Sciatic nerve (tissue), 2 donors: ENCODE measurements around the gene NAT9. TPM values are rescaled to one million over a fixed set of nuclear protein-coding genes. Genes with fewer than 3 reads are reported as not detected.
A peak's percentile ranks its signal among the peaks of the same experiment; 100 is the strongest.

ENCODE experiments used
- ATAC-seq: fragments of 200-7000 bp; cut with Tn5 transposase; one replicate; pipeline ENCODE4 v1.9.1; 2020; ENCODE audit warnings: mild to moderate bottlenecking, moderate library complexity
- DNase-seq: peaks from one replicate; pipeline ENCODE4 v3.0.0-alpha.2; 2020; ENCODE audit warnings: low spot score
- intact Hi-C: fragments of 100-400 bp; cut with DNase I; formaldehyde crosslinking; loops from one replicate; pipeline ENCODE4 v1.14.2; 2022
- total RNA-seq: library from RNA; stranded (reverse); fragmentation: NEBNext Ultra II Directional; extraction: Animal tissue kit (Norgen Biotek cat#: 25700); gene quantifications from one replicate; pipeline ENCODE4 v1.2.1, GENCODE V29; 2021
- donor health status: DM: no; HTN: no; CAD: no.
- donor health status: DM: no; HTN: no; CAD: no.

The NAT9 gene
- total RNA-seq, 1 donor from 2014 or later, result 50.3 TPM

- ATAC-seq (no peak), DNase-seq (no peak)
- intact Hi-C loops, result no loop called here
These were observed 31.8 kb upstream of the NAT9 start for GRCh38 chr17:74807925-74808324.

DNA sequence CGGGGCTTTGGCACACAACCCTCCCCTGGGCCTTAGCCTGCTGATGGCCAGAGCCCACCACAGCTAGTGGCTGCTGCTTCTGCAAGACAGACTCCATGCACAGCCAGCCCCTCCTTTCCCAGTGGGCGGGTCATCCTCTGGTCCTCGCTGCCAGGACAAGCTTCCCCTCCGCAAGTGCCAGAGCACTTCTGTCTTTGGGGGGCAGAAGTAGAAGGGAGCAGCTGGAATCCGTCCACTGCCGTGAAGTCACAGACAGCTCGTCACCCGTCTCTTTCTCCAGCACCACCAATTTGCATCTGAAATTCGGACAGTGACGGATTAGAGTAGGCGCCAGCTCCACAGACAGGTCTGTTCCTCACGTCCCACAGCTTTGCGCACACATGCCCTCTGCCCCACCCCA, 31.3 kb upstream of the NAT9 start:
- ATAC-seq (no peak), DNase-seq (no peak)
- intact Hi-C loops, result no loop called here

DNA sequence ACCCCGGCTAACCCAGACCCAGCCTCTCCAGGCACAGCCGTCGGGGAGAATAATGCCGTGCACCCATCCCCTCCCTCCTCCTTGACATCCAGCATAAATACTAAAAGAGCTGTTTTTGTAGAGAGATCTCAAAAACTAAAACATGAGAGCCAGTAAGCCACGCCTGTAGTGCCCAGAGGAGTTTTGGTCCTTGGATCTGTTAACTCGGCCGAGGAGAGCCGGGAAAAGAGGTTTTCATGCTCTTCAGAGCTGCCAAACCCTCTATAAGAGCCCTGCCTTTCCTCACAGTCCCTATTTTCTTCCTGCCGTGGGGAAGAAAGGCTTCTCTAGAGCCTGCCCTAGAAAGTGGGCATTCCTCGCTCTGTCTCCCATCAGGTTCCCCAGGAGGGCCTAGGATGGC, 30.2 kb upstream of the NAT9 start:
- no peak for DNase-seq
- no peak for ATAC-seq
- intact Hi-C loops, result no loop called here

DNA sequence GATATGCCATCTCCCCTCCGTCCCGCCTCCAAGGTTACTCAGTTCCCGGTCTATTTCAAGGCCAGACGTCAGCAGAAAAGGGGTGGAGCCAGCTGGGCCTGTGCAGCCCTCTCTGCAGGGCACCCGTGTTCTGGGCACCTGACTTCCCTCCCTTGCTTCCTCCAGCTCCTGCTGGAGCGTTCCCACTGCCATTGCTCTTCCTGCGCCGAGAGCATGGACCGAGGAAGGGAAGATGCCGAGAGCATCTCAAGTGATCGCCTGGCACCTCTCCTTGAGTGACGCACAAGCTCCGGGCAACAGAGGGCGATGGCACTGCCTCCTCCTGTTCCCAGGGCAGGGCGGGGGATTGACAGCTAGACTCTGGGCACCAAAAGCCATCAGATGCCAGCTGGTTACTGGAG, 29.4 kb upstream of the NAT9 start:
- ATAC-seq (no peak), DNase-seq (no peak)

DNA sequence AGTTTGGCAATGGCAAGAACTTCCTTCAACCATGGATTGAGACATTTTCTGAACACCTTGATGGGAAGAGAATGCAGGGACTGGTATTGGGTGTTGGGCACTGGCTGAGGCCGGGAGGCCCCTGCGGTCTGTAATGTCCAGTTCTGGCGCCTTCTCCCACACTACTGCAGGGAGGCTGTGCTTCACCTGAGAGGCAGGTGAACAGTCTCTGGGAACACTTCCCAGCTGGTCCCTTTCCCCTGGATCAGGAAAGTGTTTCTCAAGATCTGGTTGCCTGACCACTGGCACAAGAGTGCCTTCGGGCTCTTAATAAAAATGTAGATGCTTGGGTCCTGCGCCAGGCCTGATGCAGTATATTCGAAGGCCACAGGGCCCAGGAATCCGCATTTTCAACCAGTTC, 28.5 kb upstream of the NAT9 start:
- ATAC-seq (no peak), DNase-seq (no peak)
- intact Hi-C loops, result no loop called here

More for the DNA sequence above, 29.4 kb upstream of the NAT9 start:
- intact Hi-C loops, result no loop called here

DNA sequence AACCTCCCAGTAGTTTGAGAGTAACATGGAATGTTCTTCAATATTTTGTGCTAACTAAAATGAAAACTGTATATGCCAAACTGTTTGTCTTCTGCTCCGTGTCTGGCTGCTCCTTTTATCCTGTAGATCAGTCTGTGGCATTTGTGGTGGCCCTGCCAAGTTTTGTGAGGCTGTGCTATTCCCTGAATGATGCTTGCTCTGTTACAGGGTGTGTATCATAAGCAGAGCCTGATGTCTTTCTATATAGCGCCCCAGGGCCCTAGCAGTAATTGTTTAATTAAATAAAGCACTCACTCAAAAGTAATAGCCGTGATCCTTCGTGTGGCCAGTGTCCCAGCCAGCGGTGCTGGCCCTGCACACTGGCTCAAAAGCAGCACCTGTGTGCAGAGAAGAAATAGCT, 27.8 kb upstream of the NAT9 start:
- ATAC-seq, result no peak
- no peak for DNase-seq
- intact Hi-C loops, result no loop called here

GRCh38 chr17:74803388-74803930, 27.3 kb upstream of the NAT9 start:
- DNase-seq, result no peak
- intact Hi-C loops, result no loop called here
- no peak for ATAC-seq

DNA sequence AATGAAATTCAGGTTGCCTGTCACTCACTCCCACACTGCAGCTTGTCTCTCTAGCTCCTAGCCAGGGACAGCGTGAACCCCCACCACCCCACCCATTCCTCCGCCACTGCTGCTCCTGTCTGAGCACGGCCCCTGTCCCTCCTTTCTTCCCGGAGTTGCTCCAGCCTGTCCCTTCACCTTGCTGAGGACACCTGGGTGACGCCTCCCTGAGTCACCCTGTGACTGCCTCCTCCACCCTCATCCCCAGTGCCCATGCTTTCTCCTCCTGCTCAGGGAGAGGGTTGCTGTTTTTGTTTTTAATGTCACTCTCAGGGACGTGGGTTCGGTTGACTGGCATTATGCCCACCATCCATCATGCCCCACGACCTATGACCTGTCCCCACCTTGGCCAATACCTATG, 25.8 kb upstream of the NAT9 start:
- intact Hi-C loops, result no loop called here
- ATAC-seq, result no peak
- DNase-seq, result no peak

- intact Hi-C loops, result no loop called here
- DNase-seq (no peak), ATAC-seq (no peak)
These were observed 24.4 kb upstream of the NAT9 start for GRCh38 chr17:74800531-74800930.

- intact Hi-C loops, result no loop called here
- ATAC-seq, result no peak
These were observed 23.0 kb upstream of the NAT9 start for GRCh38 chr17:74799097-74799496.

GRCh38 chr17:74798239-74798707, 22.1 kb upstream of the NAT9 start:
- intact Hi-C loops, result no loop called here
- ATAC-seq (peak; percentile 47), DNase-seq (no peak)

More at GRCh38 chr17:74799097-74799496, 23.0 kb upstream of the NAT9 start:
- DNase-seq, result no peak

GRCh38 chr17:74797824-74798223, 21.7 kb upstream of the NAT9 start:
- no peak for DNase-seq
- ATAC-seq, result peak; percentile 21
- intact Hi-C loops, result no loop called here

DNA sequence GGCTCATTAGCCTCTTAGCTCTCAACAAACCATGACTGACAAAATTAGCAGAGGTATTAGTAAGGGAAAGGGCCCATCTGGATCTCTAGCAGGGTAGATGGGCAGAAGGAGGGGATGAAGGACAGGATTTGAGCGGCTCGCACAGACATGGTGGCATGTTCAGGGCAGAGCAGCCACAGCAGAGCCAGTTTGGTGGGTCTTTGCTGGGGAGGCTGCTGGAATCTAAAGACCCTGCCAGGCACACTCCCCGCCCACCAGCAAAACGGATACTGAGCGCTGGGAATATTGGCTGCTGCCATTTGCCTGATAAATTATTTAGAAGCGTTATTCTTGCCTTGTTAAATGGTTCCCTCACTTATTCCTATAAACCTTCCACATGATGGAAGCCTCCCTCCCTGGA, 20.7 kb upstream of the NAT9 start:
- ATAC-seq (no peak), DNase-seq (no peak)
- intact Hi-C loops, result no loop called here

DNA sequence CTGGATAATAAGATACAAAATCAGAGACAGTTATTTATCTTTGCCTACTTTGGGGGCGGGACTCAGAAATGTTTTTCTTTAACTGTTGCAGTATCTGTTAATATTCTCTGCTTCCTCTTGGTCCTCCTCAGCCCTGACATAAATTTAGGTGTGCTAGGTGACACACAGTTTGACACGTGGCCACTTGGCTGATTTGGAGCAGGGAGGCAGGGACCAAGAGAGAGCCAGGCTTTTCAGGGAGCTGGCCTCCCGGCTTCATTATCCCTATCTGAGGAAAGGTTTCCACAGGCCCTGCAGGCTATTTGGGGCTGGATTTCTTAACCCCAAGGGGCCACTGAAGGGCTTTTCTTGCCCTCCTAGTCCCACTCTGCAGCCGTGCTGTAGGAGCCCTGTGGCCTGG, 20.1 kb upstream of the NAT9 start:
- intact Hi-C loops, result no loop called here
- ATAC-seq, result no peak
- no peak for DNase-seq

GRCh38 chr17:74795327-74796020, 19.3 kb upstream of the NAT9 start:
- intact Hi-C loops, result no loop called here
- DNase-seq (no peak), ATAC-seq (no peak)

DNA sequence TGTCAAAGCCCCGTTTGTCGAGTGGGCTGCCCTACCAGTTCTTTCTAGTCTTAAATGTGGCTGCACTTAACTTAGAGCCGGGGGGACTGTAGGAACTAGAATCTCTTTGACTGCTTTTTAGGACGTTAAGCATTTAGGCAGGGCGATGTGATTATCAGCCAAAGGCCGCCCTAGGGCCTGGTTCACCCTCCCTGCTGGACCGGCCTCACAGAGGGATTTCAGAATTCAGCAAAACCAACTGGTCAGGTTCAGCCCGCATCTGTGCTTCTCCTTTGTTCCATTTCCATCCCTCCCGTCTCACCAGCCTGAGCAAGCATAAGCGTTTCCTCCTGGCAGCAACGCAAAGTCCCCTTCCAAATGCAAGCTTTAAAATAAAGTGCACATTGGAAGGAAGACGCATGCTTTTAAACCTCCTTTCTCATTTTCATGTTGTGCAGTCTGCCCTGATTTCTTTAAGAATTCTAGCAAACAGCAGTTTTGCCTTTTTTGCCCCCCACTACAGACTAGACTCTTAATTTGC, 16.5 kb upstream of the NAT9 start:
- intact Hi-C loops, result loop anchor here (1.0 kb wide), 1 partner anchor 72 kb away; no protein-coding TSS in a partner anchor
- DNase-seq (no peak), ATAC-seq (no peak)

DNA sequence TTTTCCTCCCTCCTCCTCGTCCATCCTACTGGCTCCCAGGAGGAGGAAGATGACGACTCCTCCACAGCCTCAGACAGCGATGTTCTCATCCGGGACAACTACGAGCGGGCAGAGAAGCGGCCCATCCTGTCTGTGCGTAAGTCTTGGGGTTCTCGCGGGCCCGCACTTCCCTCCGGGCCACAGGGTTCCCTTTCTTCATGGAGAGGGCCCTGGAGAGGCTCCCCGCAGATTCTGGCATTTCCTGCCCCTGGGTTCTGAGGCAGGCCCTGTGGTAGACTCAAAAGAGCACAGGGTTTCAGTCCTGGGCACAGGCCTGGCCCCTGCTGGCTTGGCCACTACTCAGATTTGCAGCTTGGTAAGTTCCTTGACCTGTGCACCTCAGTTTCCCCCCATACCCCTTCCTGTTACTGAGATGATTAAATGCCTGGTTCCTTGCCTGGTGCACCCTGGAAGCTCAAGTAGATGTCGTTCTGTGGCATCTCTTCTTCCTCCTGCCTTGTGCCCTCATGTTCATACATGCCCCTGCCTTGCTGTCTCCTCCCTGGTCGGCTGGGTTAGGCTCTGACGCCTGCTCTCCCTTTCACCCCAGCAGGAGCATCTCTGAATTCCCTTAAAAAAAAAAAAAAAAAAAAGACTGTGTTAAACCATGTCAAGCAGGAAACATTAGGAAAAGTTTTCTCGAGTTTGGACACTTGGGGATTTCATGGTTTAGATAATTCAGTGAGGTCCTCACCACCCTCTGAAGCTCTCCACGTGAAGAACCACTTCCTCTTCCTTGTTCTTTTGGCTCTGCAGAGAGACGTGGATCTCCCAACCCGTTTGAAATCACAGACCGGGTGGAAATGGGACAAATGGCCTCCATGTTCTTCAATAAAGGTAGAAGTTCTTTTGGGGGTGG, 14.3 kb upstream of the NAT9 start:
- intact Hi-C loops, result no loop called here
- ATAC-seq (peak; percentile 45), DNase-seq (no peak)

DNA sequence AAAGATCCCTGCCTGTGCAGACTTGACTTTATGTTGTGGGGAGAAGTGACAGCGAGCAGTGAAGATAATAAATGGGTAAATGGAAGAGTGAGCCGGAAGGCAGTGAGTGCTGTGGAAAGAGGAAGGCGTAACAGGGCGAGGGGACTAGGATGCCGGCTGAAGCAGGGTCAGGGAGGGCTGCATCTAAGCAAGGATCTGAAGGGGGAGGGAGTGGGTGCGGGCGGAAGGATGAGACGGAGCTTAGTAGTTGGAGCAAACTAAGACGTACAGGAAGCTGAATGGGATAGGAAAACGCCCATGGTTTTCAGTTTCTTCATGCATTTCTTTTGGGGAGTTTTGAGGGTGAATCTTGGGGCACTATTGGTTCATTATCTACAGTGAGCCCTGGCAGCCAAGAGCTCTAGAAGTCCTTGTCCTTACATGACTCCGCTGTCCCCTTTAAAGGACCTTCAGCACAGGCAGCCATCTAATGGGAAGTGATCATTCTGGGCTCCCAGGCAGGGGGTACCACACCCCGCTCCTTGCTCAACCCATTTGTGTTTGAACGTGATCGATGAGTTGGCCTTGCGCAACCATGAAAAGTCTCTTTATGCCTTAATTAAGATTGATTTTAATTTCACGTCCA, 10.4 kb upstream of the NAT9 start:
- ATAC-seq (no peak), DNase-seq (no peak)
- intact Hi-C loops, result loop anchor here (10.0 kb wide), 1 partner anchor 152 kb away; no protein-coding TSS in a partner anchor

- ATAC-seq (no peak), DNase-seq (no peak)
- intact Hi-C loops, result loop anchor here (10.0 kb wide), 1 partner anchor 151 kb away; no protein-coding TSS in a partner anchor
These were observed 9.8 kb upstream of the NAT9 start for GRCh38 chr17:74785981-74786360.
